ENCODE results near the gene LDHAL6B. TPM values are rescaled to one million over a fixed set of nuclear protein-coding genes. Genes with fewer than 3 reads are reported as not detected.

The LDHAL6B gene
- total and polyA plus RNA-seq, 2 experiments from 2014 or later, result not detected

DNA sequence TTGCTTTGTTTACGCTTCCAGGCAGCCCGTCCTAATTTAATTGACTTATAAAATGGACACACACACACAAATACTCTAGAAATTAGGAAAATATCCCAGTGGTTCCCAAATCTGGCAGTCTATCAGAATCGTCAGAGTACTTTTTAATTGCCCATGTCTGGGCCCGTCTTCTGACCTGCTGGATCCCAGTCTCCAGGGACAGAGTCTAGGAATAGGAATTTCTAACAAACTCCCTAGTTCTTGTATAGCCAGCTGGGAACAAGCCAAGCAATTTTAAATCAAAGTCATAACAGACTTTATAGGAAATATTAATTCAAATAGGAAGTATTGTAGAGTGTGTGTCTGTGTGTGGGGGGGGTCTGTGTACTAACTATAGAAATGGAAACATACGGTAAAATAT lies 33.4 kb downstream of the LDHAL6B start (continued):
- TF ChIP-seq, protein P1, sequence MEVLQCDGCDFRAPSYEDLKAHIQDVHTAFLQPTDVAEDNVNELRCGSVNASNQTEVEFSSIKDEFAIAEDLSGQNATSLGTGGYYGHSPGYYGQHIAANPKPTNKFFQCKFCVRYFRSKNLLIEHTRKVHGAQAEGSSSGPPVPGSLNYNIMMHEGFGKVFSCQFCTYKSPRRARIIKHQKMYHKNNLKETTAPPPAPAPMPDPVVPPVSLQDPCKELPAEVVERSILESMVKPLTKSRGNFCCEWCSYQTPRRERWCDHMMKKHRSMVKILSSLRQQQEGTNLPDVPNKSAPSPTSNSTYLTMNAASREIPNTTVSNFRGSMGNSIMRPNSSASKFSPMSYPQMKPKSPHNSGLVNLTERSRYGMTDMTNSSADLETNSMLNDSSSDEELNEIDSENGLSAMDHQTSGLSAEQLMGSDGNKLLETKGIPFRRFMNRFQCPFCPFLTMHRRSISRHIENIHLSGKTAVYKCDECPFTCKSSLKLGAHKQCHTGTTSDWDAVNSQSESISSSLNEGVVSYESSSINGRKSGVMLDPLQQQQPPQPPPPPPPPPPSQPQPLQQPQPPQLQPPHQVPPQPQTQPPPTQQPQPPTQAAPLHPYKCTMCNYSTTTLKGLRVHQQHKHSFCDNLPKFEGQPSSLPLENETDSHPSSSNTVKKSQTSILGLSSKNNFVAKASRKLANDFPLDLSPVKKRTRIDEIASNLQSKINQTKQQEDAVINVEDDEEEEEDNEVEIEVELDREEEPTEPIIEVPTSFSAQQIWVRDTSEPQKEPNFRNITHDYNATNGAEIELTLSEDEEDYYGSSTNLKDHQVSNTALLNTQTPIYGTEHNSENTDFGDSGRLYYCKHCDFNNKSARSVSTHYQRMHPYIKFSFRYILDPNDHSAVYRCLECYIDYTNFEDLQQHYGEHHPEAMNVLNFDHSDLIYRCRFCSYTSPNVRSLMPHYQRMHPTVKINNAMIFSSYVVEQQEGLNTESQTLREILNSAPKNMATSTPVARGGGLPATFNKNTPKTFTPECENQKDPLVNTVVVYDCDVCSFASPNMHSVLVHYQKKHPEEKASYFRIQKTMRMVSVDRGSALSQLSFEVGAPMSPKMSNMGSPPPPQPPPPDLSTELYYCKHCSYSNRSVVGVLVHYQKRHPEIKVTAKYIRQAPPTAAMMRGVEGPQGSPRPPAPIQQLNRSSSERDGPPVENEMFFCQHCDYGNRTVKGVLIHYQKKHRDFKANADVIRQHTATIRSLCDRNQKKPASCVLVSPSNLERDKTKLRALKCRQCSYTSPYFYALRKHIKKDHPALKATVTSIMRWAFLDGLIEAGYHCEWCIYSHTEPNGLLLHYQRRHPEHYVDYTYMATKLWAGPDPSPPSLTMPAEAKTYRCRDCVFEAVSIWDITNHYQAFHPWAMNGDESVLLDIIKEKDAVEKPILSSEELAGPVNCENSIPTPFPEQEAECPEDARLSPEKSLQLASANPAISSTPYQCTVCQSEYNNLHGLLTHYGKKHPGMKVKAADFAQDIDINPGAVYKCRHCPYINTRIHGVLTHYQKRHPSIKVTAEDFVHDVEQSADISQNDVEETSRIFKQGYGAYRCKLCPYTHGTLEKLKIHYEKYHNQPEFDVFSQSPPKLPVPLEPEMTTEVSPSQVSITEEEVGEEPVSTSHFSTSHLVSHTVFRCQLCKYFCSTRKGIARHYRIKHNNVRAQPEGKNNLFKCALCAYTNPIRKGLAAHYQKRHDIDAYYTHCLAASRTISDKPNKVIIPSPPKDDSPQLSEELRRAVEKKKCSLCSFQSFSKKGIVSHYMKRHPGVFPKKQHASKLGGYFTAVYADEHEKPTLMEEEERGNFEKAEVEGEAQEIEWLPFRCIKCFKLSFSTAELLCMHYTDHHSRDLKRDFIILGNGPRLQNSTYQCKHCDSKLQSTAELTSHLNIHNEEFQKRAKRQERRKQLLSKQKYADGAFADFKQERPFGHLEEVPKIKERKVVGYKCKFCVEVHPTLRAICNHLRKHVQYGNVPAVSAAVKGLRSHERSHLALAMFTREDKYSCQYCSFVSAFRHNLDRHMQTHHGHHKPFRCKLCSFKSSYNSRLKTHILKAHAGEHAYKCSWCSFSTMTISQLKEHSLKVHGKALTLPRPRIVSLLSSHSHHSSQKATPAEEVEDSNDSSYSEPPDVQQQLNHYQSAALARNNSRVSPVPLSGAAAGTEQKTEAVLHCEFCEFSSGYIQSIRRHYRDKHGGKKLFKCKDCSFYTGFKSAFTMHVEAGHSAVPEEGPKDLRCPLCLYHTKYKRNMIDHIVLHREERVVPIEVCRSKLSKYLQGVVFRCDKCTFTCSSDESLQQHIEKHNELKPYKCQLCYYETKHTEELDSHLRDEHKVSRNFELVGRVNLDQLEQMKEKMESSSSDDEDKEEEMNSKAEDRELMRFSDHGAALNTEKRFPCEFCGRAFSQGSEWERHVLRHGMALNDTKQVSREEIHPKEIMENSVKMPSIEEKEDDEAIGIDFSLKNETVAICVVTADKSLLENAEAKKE (CRISPR knock-in tag; IDR thresholded peaks at IDR 0.05), result no peak
- TF ChIP-seq, protein P2, sequence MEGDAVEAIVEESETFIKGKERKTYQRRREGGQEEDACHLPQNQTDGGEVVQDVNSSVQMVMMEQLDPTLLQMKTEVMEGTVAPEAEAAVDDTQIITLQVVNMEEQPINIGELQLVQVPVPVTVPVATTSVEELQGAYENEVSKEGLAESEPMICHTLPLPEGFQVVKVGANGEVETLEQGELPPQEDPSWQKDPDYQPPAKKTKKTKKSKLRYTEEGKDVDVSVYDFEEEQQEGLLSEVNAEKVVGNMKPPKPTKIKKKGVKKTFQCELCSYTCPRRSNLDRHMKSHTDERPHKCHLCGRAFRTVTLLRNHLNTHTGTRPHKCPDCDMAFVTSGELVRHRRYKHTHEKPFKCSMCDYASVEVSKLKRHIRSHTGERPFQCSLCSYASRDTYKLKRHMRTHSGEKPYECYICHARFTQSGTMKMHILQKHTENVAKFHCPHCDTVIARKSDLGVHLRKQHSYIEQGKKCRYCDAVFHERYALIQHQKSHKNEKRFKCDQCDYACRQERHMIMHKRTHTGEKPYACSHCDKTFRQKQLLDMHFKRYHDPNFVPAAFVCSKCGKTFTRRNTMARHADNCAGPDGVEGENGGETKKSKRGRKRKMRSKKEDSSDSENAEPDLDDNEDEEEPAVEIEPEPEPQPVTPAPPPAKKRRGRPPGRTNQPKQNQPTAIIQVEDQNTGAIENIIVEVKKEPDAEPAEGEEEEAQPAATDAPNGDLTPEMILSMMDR (conservative IDR thresholded peaks at IDR 0.05; ENCODE audit: low read depth in 2 of 2), result no peak
- TF ChIP-seq ZNF114 (CRISPR knock-in tag; IDR thresholded peaks at IDR 0.05), result no peak
- TF ChIP-seq POLR2AphosphoS5 (IDR thresholded peaks at IDR 0.05; ENCODE audit: low read depth), result no peak
- TF ChIP-seq EZH2 (IDR thresholded peaks at IDR 0.05; ENCODE audit: low read depth, unreplicated experiment), result no peak
- TF ChIP-seq EZH2phosphoT487 (IDR thresholded peaks at IDR 0.05; ENCODE audit: unreplicated experiment), result no peak
- no peak for TF ChIP-seq CREB1 (CRISPR knock-in tag; IDR thresholded peaks at IDR 0.05; ENCODE audit: low read depth)

DNA sequence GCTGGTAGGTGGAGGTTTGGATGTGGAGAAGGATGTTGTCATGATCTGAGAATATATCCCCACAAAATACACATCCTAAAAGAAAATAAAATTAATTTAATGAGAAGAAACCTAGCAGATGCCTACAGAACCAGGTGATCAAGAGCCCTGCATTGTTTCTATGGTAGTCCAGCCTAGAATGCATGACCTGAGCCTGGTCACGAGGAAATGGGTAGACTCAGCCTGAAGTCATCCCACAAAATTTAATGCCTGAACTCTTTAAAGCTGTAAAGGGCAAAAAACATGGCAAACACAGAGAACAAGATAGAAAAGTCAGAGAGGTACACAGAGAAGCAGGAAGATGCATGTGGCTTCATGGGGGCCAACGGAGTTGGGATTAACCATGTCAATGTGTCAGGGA lies 36.0 kb downstream of the LDHAL6B start:
- Histone ChIP-seq H3F3A (replicated peaks; ENCODE audit: low read depth) (no peaks in the 10 kb centered on the region), H3K4me2 (no peak overlapping the region), H3K9me2 (ENCODE audit: insufficient read depth) (no peaks in the 10 kb centered on the region), H3K36me3 (ENCODE audit: insufficient read depth) (peaks cover 5% of the 10 kb centered on the region; the same call in 1 of the 2 replicates), H3K27ac (ENCODE audit: low read depth) (no peak overlapping the region), H2AFZ (no peak overlapping the region), H3K79me2 (replicated peaks; ENCODE audit: insufficient read depth) (0 out of 2 replicates have a peak, but pooled peaks cover 9% of the 10 kb centered on the region), H3K4me3 (no peak overlapping the region), H3K4me1 (ENCODE audit: insufficient read depth) (peaks cover 6% of the 10 kb centered on the region; the same call in 1 of the 2 replicates), H3K27me3 (ENCODE audit: insufficient read depth) (no peaks in the 10 kb centered on the region), H4K20me1 (replicated peaks; ENCODE audit: insufficient read depth) (no peaks in the 10 kb centered on the region)
- ATAC-seq (no peak), DNase-seq (ENCODE audit: low spot score) (no peak)
- Mint-ChIP-seq H3K27me3 (ENCODE audit: insufficient read depth, low read depth, poor library complexity) (no peaks in the 10 kb centered on the region), H3K4me3 (no peak overlapping the region), H3K36me3 (ENCODE audit: low read depth) (no peaks in the 10 kb centered on the region), H3K9me3 (no peaks in the 10 kb centered on the region), H3K27ac (no peak overlapping the region), H3K4me1 (peaks cover 11% of the 10 kb centered on the region)
- no peak for TF ChIP-seq EZH2phosphoT487 (IDR thresholded peaks at IDR 0.05; ENCODE audit: unreplicated experiment)
- TF ChIP-seq, protein P3, sequence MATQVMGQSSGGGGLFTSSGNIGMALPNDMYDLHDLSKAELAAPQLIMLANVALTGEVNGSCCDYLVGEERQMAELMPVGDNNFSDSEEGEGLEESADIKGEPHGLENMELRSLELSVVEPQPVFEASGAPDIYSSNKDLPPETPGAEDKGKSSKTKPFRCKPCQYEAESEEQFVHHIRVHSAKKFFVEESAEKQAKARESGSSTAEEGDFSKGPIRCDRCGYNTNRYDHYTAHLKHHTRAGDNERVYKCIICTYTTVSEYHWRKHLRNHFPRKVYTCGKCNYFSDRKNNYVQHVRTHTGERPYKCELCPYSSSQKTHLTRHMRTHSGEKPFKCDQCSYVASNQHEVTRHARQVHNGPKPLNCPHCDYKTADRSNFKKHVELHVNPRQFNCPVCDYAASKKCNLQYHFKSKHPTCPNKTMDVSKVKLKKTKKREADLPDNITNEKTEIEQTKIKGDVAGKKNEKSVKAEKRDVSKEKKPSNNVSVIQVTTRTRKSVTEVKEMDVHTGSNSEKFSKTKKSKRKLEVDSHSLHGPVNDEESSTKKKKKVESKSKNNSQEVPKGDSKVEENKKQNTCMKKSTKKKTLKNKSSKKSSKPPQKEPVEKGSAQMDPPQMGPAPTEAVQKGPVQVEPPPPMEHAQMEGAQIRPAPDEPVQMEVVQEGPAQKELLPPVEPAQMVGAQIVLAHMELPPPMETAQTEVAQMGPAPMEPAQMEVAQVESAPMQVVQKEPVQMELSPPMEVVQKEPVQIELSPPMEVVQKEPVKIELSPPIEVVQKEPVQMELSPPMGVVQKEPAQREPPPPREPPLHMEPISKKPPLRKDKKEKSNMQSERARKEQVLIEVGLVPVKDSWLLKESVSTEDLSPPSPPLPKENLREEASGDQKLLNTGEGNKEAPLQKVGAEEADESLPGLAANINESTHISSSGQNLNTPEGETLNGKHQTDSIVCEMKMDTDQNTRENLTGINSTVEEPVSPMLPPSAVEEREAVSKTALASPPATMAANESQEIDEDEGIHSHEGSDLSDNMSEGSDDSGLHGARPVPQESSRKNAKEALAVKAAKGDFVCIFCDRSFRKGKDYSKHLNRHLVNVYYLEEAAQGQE (IDR thresholded peaks at IDR 0.05; ENCODE audit: unreplicated experiment), result no peak
- no peak for TF ChIP-seq JUNB (IDR thresholded peaks at IDR 0.05; ENCODE audit: unreplicated experiment)
